WTC11 (cell line): ENCODE measurements around the gene TMEM141. TPM values are rescaled to one million over a fixed set of nuclear protein-coding genes. Genes with fewer than 3 reads are reported as not detected.

Experiments used
- ATAC-seq: fragments of 200-7000 bp; cut with Tn5 transposase; 2 replicates; pipeline ENCODE4 v1.10.0; 2021; ENCODE audit warnings: mild to moderate bottlenecking, moderate library complexity
- CTCF ChIA-PET: fragments of 300-600 bp; sonication (Branson Sonifier 250); formaldehyde crosslinking; loops from one replicate; lab custom pipeline; 2021; ENCODE audit warnings: antibody characterized with exemption; lab: Charles Lee
- POLR2A ChIA-PET: fragments of 350-600 bp; sonication (Branson Sonifier 250); formaldehyde crosslinking; loops from one replicate; lab custom pipeline; 2021; ENCODE audit warnings: antibody characterized with exemption; lab: Charles Lee
- DNase-seq: peaks from one replicate; pipeline ENCODE4 v3.0.0; 2021; ENCODE audit warnings: low spot score
- H3K27ac Mint-ChIP-seq: 2 replicates; pipeline ENCODE4 v1.8.0; 2021; ENCODE audit warnings: mixed read lengths
- H3K27me3 Mint-ChIP-seq: 2 replicates; pipeline ENCODE4 v1.8.0; 2021; ENCODE audit warnings: low read depth, mild to moderate bottlenecking, moderate library complexity, mixed read lengths
- H3K36me3 Mint-ChIP-seq: 2 replicates; pipeline ENCODE4 v1.8.0; 2021; ENCODE audit warnings: mixed read lengths
- H3K4me1 Mint-ChIP-seq: 2 replicates; pipeline ENCODE4 v1.8.0; 2022; ENCODE audit warnings: mixed read lengths
- H3K4me3 Mint-ChIP-seq: 2 replicates; pipeline ENCODE4 v1.8.0; 2021; ENCODE audit warnings: mild to moderate bottlenecking, moderate library complexity, mixed read lengths
- H3K9me3 Mint-ChIP-seq: 2 replicates; pipeline ENCODE4 v1.8.0; 2021; ENCODE audit warnings: mixed read lengths
- AFF4 ChIP-seq: sonication (generic); formaldehyde crosslinking; IDR thresholded peaks from 2 replicates; pipeline ENCODE4 v1.8.1; 2023; ENCODE audit warnings: mild to moderate bottlenecking, missing genetic modification reagents, borderline replicate concordance
- ATF1 ChIP-seq: sonication (generic); formaldehyde crosslinking; IDR thresholded peaks from 2 replicates; pipeline ENCODE4 v1.8.1; 2023; ENCODE audit warnings: mild to moderate bottlenecking, moderate library complexity, missing genetic modification reagents
- ATF3 ChIP-seq: sonication (generic); formaldehyde crosslinking; conservative IDR thresholded peaks from 2 replicates; pipeline ENCODE4 v1.8.1; 2022; ENCODE audit warnings: mild to moderate bottlenecking, missing genetic modification reagents
- CBFB ChIP-seq: sonication (generic); formaldehyde crosslinking; IDR thresholded peaks from 2 replicates; pipeline ENCODE4 v1.8.1; 2022; ENCODE audit warnings: mild to moderate bottlenecking, low read depth, missing genetic modification reagents
- CDX4 ChIP-seq: fragments of 250-450 bp; sonication (Bioruptor Pico); IDR thresholded peaks from 2 replicates; pipeline ENCODE4 v1.9.0; 2021; ENCODE audit warnings: moderate library complexity, mild to moderate bottlenecking, inconsistent platforms, borderline replicate concordance
- CREB1 ChIP-seq: sonication (generic); formaldehyde crosslinking; IDR thresholded peaks from 2 replicates; pipeline ENCODE4 v1.8.0; 2023; ENCODE audit warnings: mild to moderate bottlenecking, missing genetic modification reagents
- E2F4 ChIP-seq: sonication (generic); formaldehyde crosslinking; IDR thresholded peaks from 2 replicates; pipeline ENCODE4 v1.8.1; 2022; ENCODE audit warnings: low read depth, mild to moderate bottlenecking, moderate library complexity, missing genetic modification reagents, borderline replicate concordance
- ERG ChIP-seq: fragments of 250-450 bp; sonication (Bioruptor Pico); IDR thresholded peaks from 2 replicates; pipeline ENCODE4 v1.8.0; 2021; ENCODE audit warnings: mild to moderate bottlenecking
- GTF2I ChIP-seq: fragments of 250-450 bp; sonication (Bioruptor Pico); conservative IDR thresholded peaks from 2 replicates; pipeline ENCODE4 v1.4.0; 2021; ENCODE audit warnings: mild to moderate bottlenecking
- IRF1 ChIP-seq: sonication (generic); formaldehyde crosslinking; IDR thresholded peaks from 2 replicates; pipeline ENCODE4 v1.8.0; 2023; ENCODE audit warnings: missing genetic modification reagents
- JUN ChIP-seq: sonication (generic); formaldehyde crosslinking; IDR thresholded peaks from 2 replicates; pipeline ENCODE4 v1.8.0; 2023; ENCODE audit warnings: mild to moderate bottlenecking, missing genetic modification reagents
- MYBL2 ChIP-seq: sonication (generic); formaldehyde crosslinking; IDR thresholded peaks from 2 replicates; pipeline ENCODE4 v1.8.1; 2023; ENCODE audit warnings: mild to moderate bottlenecking, moderate library complexity, missing genetic modification reagents
- NFATC4 ChIP-seq: fragments of 250-450 bp; sonication (Bioruptor Pico); IDR thresholded peaks from 2 replicates; pipeline ENCODE4 v1.9.0; 2021; ENCODE audit warnings: mild to moderate bottlenecking
- NFE2L1 ChIP-seq: sonication (generic); formaldehyde crosslinking; IDR thresholded peaks from 2 replicates; pipeline ENCODE4 v1.8.1; 2023; ENCODE audit warnings: missing genetic modification reagents
- NR1H2 ChIP-seq: sonication (generic); formaldehyde crosslinking; IDR thresholded peaks from 2 replicates; pipeline ENCODE4 v1.9.0; 2021; ENCODE audit warnings: mild to moderate bottlenecking, moderate library complexity, missing genetic modification reagents
- NR2C2 ChIP-seq: sonication (generic); formaldehyde crosslinking; IDR thresholded peaks from 2 replicates; pipeline ENCODE4 v1.8.0; 2022; ENCODE audit warnings: mild to moderate bottlenecking, missing genetic modification reagents
- SMAD4 ChIP-seq: sonication (generic); formaldehyde crosslinking; IDR thresholded peaks from 2 replicates; pipeline ENCODE4 v1.8.0; 2022; ENCODE audit warnings: mild to moderate bottlenecking, missing genetic modification reagents
- STAT6 ChIP-seq: sonication (generic); formaldehyde crosslinking; conservative IDR thresholded peaks from 2 replicates; pipeline ENCODE4 v1.8.1; 2023; ENCODE audit warnings: mild to moderate bottlenecking, low read depth, missing genetic modification reagents, moderate library complexity
- USF2 ChIP-seq: sonication (generic); formaldehyde crosslinking; IDR thresholded peaks from 2 replicates; pipeline ENCODE4 v1.8.1; 2023; ENCODE audit warnings: mild to moderate bottlenecking, missing genetic modification reagents, moderate library complexity
- ZBTB21 ChIP-seq: sonication (generic); formaldehyde crosslinking; IDR thresholded peaks from 2 replicates; pipeline ENCODE4 v1.8.1; 2023; ENCODE audit warnings: mild to moderate bottlenecking, missing genetic modification reagents, borderline replicate concordance
- ZNF512 ChIP-seq: sonication (generic); formaldehyde crosslinking; IDR thresholded peaks from 2 replicates; pipeline ENCODE4 v1.8.1; 2022; ENCODE audit warnings: missing genetic modification reagents, borderline replicate concordance
- total RNA-seq: library from RNA; stranded (reverse); gene quantifications from 3 replicates; pipeline ENCODE4 v1.2.3, GENCODE V29; 2021

TMEM141 gene
- total RNA-seq, 1 experiment from 2014 or later: 72.0 TPM

- POLR2A ChIA-PET: no interaction called here
- no peak for ATAC-seq
- peaks cover 5% of the 10 kb centered on the region; the same call in 1 of the 2 replicates for H3K4me1 Mint-ChIP-seq
- peaks cover 28% of the 10 kb centered on the region for H3K27me3 Mint-ChIP-seq
- CTCF ChIA-PET: interaction anchor here (1.1 to 1.3 kb wide), 2 partner anchors 21 to 64 kb away, joined by 3 to 4 read pairs; no protein-coding TSS in a partner anchor
- H3K36me3 Mint-ChIP-seq: no peaks in the 10 kb centered on the region
- no peak overlapping the region for H3K4me3 Mint-ChIP-seq
- no peak for TF ChIP-seq CBFB
- no peak for TF ChIP-seq ATF1 (CRISPR knock-in tag)
- no peak for TF ChIP-seq NR2C2 (CRISPR knock-in tag)
- no peak for TF ChIP-seq CREB1 (CRISPR knock-in tag)
- no peak for TF ChIP-seq NFATC4
- TF ChIP-seq STAT6 (CRISPR knock-in tag): no peak
- no peak for TF ChIP-seq SMAD4 (CRISPR knock-in tag)
- no peak for TF ChIP-seq MYBL2
- peaks cover under 1% of the 10 kb centered on the region for H3K9me3 Mint-ChIP-seq
- DNase-seq: no peak
- H3K27ac Mint-ChIP-seq: no peak overlapping the region
Measured at GRCh38 chr9:136784249-136784996, 6.7 kb upstream of the TMEM141 start.

GRCh38 chr9:136784997-136785361 is 6.2 kb upstream of the TMEM141 start:
- Mint-ChIP-seq H3K27ac (no peak overlapping the region), H3K27me3 (peaks cover 23% of the 10 kb centered on the region), H3K4me3 (no peak overlapping the region), H3K9me3 (no peaks in the 10 kb centered on the region), H3K36me3 (no peaks in the 10 kb centered on the region), H3K4me1 (peaks cover 5% of the 10 kb centered on the region; the same call in 1 of the 2 replicates)
- ChIA-PET CTCF (interaction anchor here (1.3 kb wide), 1 partner anchor 63 kb away, joined by 4 read pairs; no protein-coding TSS in a partner anchor), POLR2A (no interaction called here)
- ATAC-seq (no peak), DNase-seq (no peak)
- no peak for TF ChIP-seq USF2 (CRISPR knock-in tag)
- TF ChIP-seq NFE2L1 (CRISPR knock-in tag): no peak
- no peak for TF ChIP-seq E2F4
- TF ChIP-seq AFF4: no peak
- no peak for TF ChIP-seq JUN (CRISPR knock-in tag)
- no peak for TF ChIP-seq CDX4 (CRISPR knock-in tag)
- TF ChIP-seq NR1H2 (CRISPR knock-in tag): no peak
- no peak for TF ChIP-seq CBFB
- TF ChIP-seq IRF1 (CRISPR knock-in tag): no peak
- no peak for TF ChIP-seq GTF2I (CRISPR knock-in tag)
- no peak for TF ChIP-seq ZNF512 (CRISPR knock-in tag)
- no peak for TF ChIP-seq ATF3 (CRISPR knock-in tag)
- no peak for TF ChIP-seq ZBTB21
- no peak for TF ChIP-seq ERG (CRISPR knock-in tag)
